Suppressor macrophage treated with lipopolysaccharide for 1 hour (primary cell): ENCODE results near the gene KCNK4.
A peak's percentile ranks its signal among the peaks of the same experiment; 100 is the strongest.
"Not testable (repeated sequence)": the region's sequence is repeated elsewhere in the genome, so short reads cannot be mapped to it uniquely, and the experiment has no call there.

Source experiments
- DNase-seq, 3 donors: peaks; one replicate each; pipeline ENCODE4 v3.0.0-alpha.2; 2020 to 2022

The KCNK4 gene

GRCh38 chr11:64292460-64293254, 1.6 kb downstream of the KCNK4 start:
- DNase-seq = peak; percentile 41 to 63 (median 44)

DNA sequence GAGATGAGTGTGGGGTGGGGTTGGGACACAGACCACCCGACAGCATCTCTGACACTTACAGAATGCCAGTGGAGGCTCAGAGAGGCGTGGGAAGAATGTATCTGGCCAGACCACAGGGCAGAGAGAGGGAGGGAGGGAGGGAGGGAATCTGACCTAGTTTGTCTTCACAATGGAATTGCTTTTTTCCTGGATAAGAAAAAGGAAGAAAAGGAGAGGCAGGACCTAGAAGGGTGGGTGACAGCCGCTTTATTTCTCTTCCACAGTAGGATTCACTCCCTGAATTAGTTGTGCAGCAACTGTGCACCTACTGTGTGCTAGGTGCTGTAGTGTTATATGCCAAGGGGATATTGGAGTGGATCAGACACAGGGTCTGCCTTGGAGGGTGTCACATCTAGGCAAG, 3.7 kb downstream of the KCNK4 start:
- no peak for DNase-seq

- no peak for DNase-seq
Measured at GRCh38 chr11:64295760-64296159, 4.7 kb downstream of the KCNK4 start.

GRCh38 chr11:64296236-64296635, 5.1 kb downstream of the KCNK4 start:
- no peak for DNase-seq

GRCh38 chr11:64296830-64297698, 6.0 kb downstream of the KCNK4 start:
- peak; percentile 37 to 51 (median 45) for DNase-seq

GRCh38 chr11:64297699-64298358, 6.7 kb downstream of the KCNK4 start:
- DNase-seq = no peak

DNA sequence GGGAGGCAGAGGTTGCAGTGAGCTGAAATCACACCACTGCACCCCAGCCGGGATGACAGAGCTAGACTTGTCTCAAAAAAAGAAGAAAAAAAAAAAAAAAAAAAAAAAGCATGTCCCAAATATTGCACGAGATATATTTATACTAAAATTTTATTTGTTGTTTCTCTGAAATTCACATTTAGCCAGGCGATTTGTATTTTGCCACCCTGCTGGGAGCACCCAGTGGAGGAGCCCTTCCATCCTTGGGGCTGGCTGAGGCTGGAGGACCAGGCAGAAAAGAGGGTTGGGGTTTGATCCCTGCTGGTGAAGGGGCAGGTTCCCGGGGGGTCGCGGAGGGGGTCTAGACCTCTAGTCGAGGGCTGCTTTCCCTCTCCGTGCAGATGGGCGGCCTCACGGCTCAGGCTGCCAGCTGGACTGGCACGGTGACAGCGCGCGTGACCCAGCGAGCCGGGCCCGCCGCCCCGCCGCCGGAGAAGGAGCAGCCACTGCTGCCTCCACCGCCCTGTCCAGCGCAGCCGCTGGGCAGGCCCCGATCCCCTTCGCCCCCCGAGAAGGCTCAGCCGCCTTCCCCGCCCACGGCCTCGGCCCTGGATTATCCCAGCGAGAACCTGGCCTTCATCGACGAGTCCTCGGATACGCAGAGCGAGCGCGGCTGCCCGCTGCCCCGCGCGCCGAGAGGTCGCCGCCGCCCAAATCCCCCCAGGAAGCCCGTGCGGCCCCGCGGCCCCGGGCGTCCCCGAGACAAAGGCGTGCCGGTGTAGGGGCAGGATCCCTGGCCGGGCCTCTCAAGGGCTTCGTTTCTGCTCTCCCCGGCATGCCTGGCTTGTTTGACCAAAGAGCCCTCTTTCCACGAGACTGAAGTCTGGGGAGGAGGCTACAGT, 8.1 kb downstream of the KCNK4 start:
- peak; percentile 36 to 65 (median 54) for DNase-seq

GRCh38 chr11:64299847-64300648, 8.9 kb downstream of the KCNK4 start, which contains the start of gene CATSPERZ:
Gene CATSPERZ (plus strand): TSS chr11:64300358. CDS start chr11:64300411, 53 bp downstream.
- peak in 1 of 3 donors; percentile 21 for DNase-seq

- peak in 1 of 3 donors; percentile 25 for DNase-seq
Measured at GRCh38 chr11:64303109-64304031, 12.3 kb downstream of the KCNK4 start.

DNA sequence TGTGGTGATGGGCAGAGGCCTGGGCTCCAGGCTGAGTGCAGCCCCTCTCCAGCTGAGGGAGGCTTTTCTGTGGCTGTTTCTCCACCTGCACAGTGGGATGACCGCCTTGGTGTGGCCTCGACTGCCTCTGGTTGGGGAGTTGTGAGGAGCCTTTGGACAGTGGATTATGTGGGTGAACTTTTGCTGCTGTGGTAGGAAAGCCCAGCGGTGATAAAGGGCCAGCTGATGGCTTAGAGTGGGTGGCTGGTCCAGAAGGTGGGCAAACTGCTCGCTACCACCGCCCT, 12.9 kb downstream of the KCNK4 start:
- no peak for DNase-seq

GRCh38 chr11:64304316-64305072, 13.4 kb downstream of the KCNK4 start:
- peak; percentile 95 to 98 (median 96) for DNase-seq

DNA sequence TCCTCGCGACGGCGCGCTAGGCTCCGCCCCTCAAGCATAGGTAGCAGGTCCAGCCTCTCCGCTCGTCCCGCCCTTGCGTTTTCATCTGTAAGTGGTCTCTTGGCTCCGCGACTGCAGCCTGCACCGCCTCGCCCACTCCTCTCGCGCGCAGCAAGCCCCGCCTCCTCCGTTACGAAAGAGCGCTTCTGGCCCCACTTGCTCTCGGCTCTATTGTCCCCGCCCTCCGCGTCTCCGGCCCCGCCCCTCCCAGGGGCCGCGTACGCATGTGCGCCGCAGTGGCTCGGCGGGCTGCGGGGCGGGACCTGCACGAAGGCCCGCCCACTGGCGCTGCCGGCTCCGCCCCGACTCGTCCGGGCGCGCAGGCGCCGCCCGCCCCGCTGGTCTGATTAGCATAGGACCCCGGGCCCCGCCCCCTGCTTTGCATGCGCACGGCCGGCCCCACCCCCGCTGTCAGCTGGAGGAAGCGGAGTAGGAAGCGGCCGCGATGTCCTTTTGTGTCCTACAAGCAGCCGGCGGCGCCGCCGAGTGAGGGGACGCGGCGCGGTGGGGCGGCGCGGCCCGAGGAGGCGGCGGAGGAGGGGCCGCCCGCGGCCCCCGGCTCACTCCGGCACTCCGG, 14.1 kb downstream of the KCNK4 start, which contains the start of gene ESRRA:
ESRRA (plus strand) TSS at position 450 of the 616 bp plus-strand sequence. CDS start 1,656 bp downstream, outside the sequence.
- peak; percentile 99 to 100 (median 100) for DNase-seq

- peak; percentile 53 to 64 (median 63) for DNase-seq
Measured at GRCh38 chr11:64305691-64306562, 14.8 kb downstream of the KCNK4 start.

GRCh38 chr11:64306563-64306875, 15.4 kb downstream of the KCNK4 start:
- DNase-seq = no peak

DNA sequence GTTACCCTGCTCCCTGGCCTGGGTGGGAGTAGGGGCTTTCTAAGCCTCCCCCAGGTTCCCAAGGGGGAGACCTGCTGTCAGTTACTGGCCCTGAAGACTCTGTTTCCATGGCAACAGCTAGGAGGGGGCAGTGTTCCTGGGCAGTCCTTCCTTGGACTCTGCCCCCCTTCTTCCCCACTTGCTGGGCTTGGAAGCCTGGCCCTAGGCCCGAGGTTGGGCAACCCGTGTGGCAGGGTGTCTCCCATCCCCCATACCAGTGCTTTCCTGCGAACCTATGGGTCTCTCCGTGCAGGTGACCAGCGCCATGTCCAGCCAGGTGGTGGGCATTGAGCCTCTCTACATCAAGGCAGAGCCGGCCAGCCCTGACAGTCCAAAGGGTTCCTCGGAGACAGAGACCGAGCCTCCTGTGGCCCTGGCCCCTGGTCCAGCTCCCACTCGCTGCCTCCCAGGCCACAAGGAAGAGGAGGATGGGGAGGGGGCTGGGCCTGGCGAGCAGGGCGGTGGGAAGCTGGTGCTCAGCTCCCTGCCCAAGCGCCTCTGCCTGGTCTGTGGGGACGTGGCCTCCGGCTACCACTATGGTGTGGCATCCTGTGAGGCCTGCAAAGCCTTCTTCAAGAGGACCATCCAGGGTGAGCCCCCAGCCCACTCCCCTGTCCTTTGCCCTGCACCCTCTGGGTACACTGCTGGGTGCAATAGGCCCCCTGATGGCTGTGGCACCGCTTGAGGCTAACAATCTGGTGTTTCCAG, 15.9 kb downstream of the KCNK4 start:
- no peak for DNase-seq

- DNase-seq = not testable (repeated sequence)
Measured at GRCh38 chr11:64307795-64308194, 16.7 kb downstream of the KCNK4 start.

GRCh38 chr11:64312947-64313346, 21.8 kb downstream of the KCNK4 start:
- no peak for DNase-seq
